HAP-1 (cell line): ENCODE measurements around the gene CCR5.
A peak's percentile ranks its signal among the peaks of the same experiment; 100 is the strongest.

Source experiments
- DNase-seq, 2 experiments: peaks; one replicate each; pipeline ENCODE4 v3.0.0-alpha.2; 2016 to 2020; ENCODE audit warnings: low spot score in 2 of 2
- H3K27me3 ChIP-seq: fragments of 250-450 bp; sonication (Bioruptor Pico); 2 replicates; pipeline ENCODE4 v1.5.1; 2020; ENCODE audit warnings: low read depth, mild to moderate bottlenecking, moderate library complexity
- H3K36me3 ChIP-seq: fragments of 250-450 bp; sonication (Bioruptor Pico); replicated peaks from 2 replicates; pipeline ENCODE4 v1.5.1; 2020; ENCODE audit warnings: mild to moderate bottlenecking
- H3K4me1 ChIP-seq: fragments of 250-450 bp; sonication (Bioruptor Pico); 2 replicates; pipeline ENCODE4 v1.5.1; 2020; ENCODE audit warnings: mild to moderate bottlenecking
- H3K4me3 ChIP-seq: fragments of 250-450 bp; sonication (Bioruptor Pico); 2 replicates; pipeline ENCODE4 v1.5.1; 2020; ENCODE audit warnings: mild to moderate bottlenecking, moderate library complexity
- H3K9me3 ChIP-seq: fragments of 250-450 bp; sonication (Bioruptor Pico); 2 replicates; pipeline ENCODE4 v1.5.1; 2020; ENCODE audit warnings: mild to moderate bottlenecking, moderate library complexity
- in situ Hi-C: fragments of 300-500 bp; cut with MboI; formaldehyde crosslinking; loops from 3 replicates; pipeline ENCODE4 v1.14.3; 2020; ENCODE audit warnings: low sequenced_read_pairs, inconsistent platforms, mixed read lengths

CCR5 gene

DNA sequence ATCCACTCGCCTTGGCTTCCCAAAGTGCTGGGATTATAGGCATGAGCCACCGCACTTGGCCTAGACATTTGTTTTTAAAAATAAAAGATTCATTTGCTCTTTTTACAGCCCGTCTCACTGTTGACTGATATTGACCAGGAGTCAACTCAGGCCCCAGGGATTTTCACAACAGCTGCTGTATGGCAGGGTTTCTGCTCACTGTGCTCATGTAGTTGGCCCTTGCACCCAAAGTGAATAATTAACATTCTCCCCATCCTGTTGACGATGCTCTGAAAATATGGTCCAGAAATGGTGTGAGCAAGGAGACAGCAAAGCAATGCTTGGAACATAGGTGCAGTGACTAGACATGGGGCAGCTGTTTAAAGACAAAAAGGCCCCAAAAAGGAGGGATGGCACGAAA lies 2.9 kb upstream of the CCR5 start:
- Histone ChIP-seq H3K27me3 (peaks cover 38% of the 10 kb centered on the region), H3K36me3 (no peaks in the 10 kb centered on the region), H3K4me3 (no peak overlapping the region), H3K4me1 (no peaks in the 10 kb centered on the region), H3K9me3 (no peaks in the 10 kb centered on the region)
- no peak for DNase-seq
- in situ Hi-C loops, result no loop called here

DNA sequence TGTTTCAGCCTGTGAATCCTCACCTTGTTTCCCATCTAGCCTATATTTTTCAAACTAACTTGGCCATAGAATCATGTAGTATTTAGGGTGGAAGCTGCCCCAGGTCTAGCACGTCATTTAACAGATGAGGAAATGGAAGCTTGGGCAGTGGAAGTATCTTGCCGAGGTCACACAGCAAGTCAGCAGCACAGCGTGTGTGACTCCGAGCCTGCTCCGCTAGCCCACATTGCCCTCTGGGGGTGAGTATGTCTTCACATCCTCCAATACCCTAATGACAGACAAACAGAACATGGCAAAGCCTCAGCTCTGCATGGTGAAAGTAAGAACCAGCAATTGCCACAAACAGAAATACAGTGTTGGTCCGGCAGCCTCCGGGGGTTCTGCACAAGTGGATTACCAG lies 2.2 kb upstream of the CCR5 start:
- Histone ChIP-seq H3K4me3 (no peak overlapping the region), H3K4me1 (no peaks in the 10 kb centered on the region), H3K36me3 (no peaks in the 10 kb centered on the region), H3K9me3 (no peaks in the 10 kb centered on the region), H3K27me3 (peaks cover 43% of the 10 kb centered on the region)
- in situ Hi-C loops, result no loop called here
- DNase-seq, result no peak

DNA sequence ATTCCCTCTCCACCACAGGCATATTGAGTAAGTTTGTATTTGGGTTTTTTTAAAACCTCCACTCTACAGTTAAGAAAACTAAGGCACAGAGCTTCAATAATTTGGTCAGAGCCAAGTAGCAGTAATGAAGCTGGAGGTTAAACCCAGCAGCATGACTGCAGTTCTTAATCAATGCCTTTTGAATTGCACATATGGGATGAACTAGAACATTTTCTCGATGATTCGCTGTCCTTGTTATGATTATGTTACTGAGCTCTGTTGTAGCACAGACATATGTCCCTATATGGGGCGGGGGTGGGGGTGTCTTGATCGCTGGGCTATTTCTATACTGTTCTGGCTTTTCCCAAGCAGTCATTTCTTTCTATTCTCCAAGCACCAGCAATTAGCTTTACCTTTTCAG lies 1.6 kb upstream of the CCR5 start:
- no peaks in the 10 kb centered on the region for H3K36me3 ChIP-seq
- in situ Hi-C loops, result no loop called here

DNA sequence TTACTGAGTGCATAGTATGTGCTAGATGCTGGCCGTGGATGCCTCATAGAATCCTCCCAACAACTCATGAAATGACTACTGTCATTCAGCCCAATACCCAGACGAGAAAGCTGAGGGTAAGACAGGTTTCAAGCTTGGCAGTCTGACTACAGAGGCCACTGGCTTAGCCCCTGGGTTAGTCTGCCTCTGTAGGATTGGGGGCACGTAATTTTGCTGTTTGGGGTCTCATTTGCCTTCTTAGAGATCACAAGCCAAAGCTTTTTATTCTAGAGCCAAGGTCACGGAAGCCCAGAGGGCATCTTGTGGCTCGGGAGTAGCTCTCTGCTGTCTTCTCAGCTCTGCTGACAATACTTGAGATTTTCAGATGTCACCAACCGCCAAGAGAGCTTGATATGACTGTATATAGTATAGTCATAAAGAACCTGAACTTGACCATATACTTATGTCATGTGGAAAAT lies 1.0 kb upstream of the CCR5 start:
- Histone ChIP-seq H3K4me1 (no peaks in the 10 kb centered on the region), H3K27me3 (peaks cover 54% of the 10 kb centered on the region), H3K4me3 (no peak overlapping the region), H3K36me3 (no peaks in the 10 kb centered on the region), H3K9me3 (no peaks in the 10 kb centered on the region)
- DNase-seq, result no peak
- in situ Hi-C loops, result no loop called here

More for the DNA sequence above, 1.6 kb upstream of the CCR5 start:
- DNase-seq, result no peak
- H3K27me3 ChIP-seq, result peaks cover 48% of the 10 kb centered on the region
- H3K4me3 ChIP-seq, result no peak overlapping the region
- H3K9me3 ChIP-seq, result no peaks in the 10 kb centered on the region
- no peaks in the 10 kb centered on the region for H3K4me1 ChIP-seq

DNA sequence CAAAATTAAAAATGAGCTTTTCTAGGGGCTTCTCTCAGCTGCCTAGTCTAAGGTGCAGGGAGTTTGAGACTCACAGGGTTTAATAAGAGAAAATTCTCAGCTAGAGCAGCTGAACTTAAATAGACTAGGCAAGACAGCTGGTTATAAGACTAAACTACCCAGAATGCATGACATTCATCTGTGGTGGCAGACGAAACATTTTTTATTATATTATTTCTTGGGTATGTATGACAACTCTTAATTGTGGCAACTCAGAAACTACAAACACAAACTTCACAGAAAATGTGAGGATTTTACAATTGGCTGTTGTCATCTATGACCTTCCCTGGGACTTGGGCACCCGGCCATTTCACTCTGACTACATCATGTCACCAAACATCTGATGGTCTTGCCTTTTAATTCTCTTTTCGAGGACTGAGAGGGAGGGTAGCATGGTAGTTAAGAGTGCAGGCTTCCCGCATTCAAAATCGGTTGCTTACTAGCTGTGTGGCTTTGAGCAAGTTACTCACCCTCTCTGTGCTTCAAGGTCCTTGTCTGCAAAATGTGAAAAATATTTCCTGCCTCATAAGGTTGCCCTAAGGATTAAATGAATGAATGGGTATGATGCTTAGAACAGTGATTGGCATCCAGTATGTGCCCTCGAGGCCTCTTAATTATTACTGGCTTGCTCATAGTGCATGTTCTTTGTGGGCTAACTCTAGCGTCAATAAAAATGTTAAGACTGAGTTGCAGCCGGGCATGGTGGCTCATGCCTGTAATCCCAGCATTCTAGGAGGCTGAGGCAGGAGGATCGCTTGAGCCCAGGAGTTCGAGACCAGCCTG lies 984 bp downstream of the CCR5 start:
- DNase-seq, result no peak
- H3K9me3 ChIP-seq, result no peaks in the 10 kb centered on the region
- H3K27me3 ChIP-seq, result peaks cover 63% of the 10 kb centered on the region
- no peaks in the 10 kb centered on the region for H3K36me3 ChIP-seq
- no peaks in the 10 kb centered on the region for H3K4me1 ChIP-seq
- in situ Hi-C loops, result no loop called here
- H3K4me3 ChIP-seq, result no peak overlapping the region

DNA sequence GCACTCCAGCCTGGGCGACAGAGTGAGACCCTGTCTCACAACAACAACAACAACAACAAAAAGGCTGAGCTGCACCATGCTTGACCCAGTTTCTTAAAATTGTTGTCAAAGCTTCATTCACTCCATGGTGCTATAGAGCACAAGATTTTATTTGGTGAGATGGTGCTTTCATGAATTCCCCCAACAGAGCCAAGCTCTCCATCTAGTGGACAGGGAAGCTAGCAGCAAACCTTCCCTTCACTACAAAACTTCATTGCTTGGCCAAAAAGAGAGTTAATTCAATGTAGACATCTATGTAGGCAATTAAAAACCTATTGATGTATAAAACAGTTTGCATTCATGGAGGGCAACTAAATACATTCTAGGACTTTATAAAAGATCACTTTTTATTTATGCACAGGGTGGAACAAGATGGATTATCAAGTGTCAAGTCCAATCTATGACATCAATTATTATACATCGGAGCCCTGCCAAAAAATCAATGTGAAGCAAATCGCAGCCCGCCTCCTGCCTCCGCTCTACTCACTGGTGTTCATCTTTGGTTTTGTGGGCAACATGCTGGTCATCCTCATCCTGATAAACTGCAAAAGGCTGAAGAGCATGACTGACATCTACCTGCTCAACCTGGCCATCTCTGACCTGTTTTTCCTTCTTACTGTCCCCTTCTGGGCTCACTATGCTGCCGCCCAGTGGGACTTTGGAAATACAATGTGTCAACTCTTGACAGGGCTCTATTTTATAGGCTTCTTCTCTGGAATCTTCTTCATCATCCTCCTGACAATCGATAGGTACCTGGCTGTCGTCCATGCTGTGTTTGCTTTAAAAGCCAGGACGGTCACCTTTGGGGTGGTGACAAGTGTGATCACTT lies 2.0 kb downstream of the CCR5 start:
- peaks cover 64% of the 10 kb centered on the region for H3K27me3 ChIP-seq
- H3K36me3 ChIP-seq, result no peaks in the 10 kb centered on the region
- H3K9me3 ChIP-seq, result no peaks in the 10 kb centered on the region
- in situ Hi-C loops, result no loop called here
- no peak for DNase-seq
- no peaks in the 10 kb centered on the region for H3K4me1 ChIP-seq
- H3K4me3 ChIP-seq, result no peak overlapping the region

DNA sequence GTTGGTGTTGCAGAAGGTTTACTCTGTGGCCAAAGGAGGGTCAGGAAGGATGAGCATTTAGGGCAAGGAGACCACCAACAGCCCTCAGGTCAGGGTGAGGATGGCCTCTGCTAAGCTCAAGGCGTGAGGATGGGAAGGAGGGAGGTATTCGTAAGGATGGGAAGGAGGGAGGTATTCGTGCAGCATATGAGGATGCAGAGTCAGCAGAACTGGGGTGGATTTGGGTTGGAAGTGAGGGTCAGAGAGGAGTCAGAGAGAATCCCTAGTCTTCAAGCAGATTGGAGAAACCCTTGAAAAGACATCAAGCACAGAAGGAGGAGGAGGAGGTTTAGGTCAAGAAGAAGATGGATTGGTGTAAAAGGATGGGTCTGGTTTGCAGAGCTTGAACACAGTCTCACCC lies 4.0 kb downstream of the CCR5 start:
- H3K9me3 ChIP-seq, result no peaks in the 10 kb centered on the region
- no peaks in the 10 kb centered on the region; the same call in 1 of the 2 replicates for H3K4me1 ChIP-seq
- DNase-seq, result no peak
- peaks cover 47% of the 10 kb centered on the region for H3K27me3 ChIP-seq
- no peak overlapping the region for H3K4me3 ChIP-seq
- H3K36me3 ChIP-seq, result no peaks in the 10 kb centered on the region
- in situ Hi-C loops, result no loop called here

DNA sequence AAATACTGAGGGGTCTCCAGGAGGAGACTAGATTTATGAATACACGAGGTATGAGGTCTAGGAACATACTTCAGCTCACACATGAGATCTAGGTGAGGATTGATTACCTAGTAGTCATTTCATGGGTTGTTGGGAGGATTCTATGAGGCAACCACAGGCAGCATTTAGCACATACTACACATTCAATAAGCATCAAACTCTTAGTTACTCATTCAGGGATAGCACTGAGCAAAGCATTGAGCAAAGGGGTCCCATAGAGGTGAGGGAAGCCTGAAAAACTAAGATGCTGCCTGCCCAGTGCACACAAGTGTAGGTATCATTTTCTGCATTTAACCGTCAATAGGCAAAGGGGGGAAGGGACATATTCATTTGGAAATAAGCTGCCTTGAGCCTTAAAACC lies 4.5 kb downstream of the CCR5 start:
- DNase-seq, result no peak
- H3K4me3 ChIP-seq, result no peak overlapping the region
- no peaks in the 10 kb centered on the region for H3K9me3 ChIP-seq
- no peaks in the 10 kb centered on the region; the same call in 1 of the 2 replicates for H3K4me1 ChIP-seq
- no peaks in the 10 kb centered on the region for H3K36me3 ChIP-seq
- in situ Hi-C loops, result no loop called here
- H3K27me3 ChIP-seq, result peaks cover 44% of the 10 kb centered on the region

DNA sequence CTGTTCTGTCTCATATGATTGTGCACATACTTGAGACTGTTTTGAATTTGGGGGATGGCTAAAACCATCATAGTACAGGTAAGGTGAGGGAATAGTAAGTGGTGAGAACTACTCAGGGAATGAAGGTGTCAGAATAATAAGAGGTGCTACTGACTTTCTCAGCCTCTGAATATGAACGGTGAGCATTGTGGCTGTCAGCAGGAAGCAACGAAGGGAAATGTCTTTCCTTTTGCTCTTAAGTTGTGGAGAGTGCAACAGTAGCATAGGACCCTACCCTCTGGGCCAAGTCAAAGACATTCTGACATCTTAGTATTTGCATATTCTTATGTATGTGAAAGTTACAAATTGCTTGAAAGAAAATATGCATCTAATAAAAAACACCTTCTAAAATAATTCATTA lies 5.1 kb downstream of the CCR5 start:
- Histone ChIP-seq H3K27me3 (peaks cover 39% of the 10 kb centered on the region), H3K9me3 (no peaks in the 10 kb centered on the region), H3K4me1 (no peaks in the 10 kb centered on the region; the same call in 1 of the 2 replicates), H3K4me3 (no peak overlapping the region), H3K36me3 (no peaks in the 10 kb centered on the region)
- no peak for DNase-seq
- in situ Hi-C loops, result no loop called here

DNA sequence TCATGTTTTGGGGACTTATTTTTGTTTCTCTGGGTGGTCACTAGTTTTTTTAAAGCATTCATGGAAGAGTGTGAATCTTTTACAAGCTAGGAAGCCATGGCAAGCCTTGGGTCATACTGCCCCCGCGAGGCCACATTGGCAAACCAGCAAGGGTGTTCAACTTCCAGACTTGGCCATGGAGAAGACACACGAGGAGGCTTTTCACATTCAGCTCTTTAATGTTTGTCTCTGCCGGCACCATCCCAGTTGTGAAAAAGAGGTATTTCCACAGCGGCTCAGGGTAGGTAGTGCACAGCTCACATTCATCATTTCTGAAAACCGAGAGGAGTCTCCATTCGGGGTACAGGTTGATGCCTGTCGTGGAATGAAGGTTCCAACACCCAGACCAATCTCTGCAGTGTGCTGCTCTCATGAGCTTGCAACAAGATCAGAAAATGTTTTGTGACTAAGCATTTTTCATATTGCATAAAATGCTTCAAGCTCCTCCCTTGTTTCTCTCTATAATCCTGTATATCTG lies 7.7 kb downstream of the CCR5 start:
- in situ Hi-C loops, result no loop called here
- Histone ChIP-seq H3K4me1 (no peaks in the 10 kb centered on the region; the same call in 1 of the 2 replicates), H3K4me3 (no peak overlapping the region), H3K36me3 (no peaks in the 10 kb centered on the region), H3K27me3 (peaks cover 27% of the 10 kb centered on the region), H3K9me3 (no peaks in the 10 kb centered on the region)
- DNase-seq, result peak; percentile 28 to 74

DNA sequence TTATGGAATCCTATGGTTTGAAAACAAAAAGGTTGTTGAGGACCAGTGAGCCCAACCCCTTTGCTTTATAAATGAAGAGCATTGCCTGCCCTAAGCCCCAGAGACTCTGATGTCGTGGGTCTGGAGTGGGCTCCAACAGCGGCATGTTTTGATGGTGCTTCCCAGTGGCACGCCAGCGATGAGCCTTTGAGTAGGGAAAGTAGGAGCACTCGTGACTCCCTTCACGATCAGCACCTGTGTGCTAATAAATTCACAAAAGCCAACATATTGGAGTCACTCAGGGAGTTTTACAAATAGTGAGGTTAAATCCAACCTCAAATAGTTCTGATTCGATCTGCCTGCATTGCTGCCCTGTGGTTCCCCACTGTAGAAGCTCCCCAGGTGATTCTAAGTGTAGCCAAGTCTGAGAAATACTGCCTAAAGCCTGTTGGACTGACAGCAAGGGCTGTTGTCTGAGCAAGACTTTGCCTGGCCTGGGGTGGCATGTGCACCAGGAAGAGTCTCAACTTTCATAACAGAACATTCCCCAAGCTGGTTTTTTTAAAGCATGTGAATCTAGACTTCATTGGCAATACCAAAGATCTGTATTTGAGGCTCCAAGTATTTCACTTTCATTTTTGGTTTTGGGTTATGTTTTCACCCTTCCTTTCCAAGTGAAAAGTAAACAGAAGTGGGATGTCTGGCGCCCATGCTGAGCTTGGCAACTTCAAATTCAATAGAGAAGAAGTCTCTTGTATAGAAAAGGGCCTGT lies 9.9 kb downstream of the CCR5 start:
- Histone ChIP-seq H3K4me1 (no peaks in the 10 kb centered on the region; the same call in 1 of the 2 replicates), H3K27me3 (peaks cover 11% of the 10 kb centered on the region), H3K4me3 (no peak overlapping the region), H3K9me3 (no peaks in the 10 kb centered on the region), H3K36me3 (no peaks in the 10 kb centered on the region)
- in situ Hi-C loops, result no loop called here
- no peak for DNase-seq

DNA sequence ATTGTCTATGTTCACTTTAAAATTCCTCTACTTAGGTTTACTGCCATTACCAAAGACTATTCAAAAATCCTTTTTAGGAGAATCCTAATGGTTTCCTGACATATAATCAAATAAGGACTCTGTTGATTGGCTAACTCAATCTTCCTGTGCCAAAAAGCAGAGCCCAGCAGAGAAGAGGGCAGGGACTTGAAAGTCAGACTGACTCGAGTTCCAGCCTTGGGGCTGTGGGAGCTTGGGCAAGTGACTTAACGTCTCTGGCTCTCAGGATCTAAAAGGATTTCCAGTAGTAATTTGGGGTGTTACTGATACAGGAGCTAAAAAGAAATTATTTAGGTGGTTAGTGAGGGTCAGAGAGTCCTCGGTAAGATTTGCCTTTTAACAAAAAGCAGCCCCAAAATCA lies 10.9 kb downstream of the CCR5 start:
- DNase-seq, result no peak
- peaks cover 7% of the 10 kb centered on the region; the same call in 1 of the 2 replicates for H3K27me3 ChIP-seq
- H3K36me3 ChIP-seq, result no peaks in the 10 kb centered on the region
- H3K9me3 ChIP-seq, result no peaks in the 10 kb centered on the region
- no peak overlapping the region for H3K4me3 ChIP-seq
- in situ Hi-C loops, result no loop called here
- no peaks in the 10 kb centered on the region; the same call in 1 of the 2 replicates for H3K4me1 ChIP-seq

DNA sequence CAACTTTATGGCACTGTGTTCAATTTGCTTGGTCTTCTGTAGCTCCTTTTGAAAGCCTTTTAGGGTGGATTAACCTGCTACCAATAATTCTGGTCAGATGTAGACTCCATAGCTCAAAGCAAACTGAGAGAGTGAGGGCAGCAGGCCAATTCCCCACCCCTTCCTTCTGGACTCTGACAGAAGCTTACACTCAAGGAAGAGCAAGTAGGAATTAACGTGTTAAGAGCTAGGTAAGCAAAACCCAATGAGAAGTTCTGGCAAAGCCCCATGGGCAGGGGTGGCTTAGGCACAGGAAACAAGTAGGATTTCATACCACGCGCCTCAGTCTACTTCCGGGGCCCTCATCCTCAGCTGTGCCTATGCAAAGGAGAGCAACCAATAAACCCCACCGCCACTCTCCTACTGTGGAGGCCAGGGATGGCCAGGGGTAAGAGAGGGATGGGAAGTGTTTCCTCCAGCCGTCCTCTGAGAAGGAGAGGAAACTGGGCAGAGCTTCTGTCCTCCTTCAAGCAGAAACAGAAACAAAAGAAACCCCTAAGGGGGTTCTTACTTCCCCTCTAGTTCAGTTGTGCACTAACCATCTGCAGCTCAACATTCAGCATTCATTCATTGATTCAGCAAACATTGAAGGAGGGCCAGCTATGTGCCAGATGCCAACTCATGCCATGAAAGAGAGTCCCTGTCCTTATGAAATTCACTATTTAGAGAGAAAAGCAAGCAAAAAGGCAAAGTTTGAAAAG lies 12.6 kb downstream of the CCR5 start:
- in situ Hi-C loops, result no loop called here
- Histone ChIP-seq H3K9me3 (no peaks in the 10 kb centered on the region), H3K4me1 (no peaks in the 10 kb centered on the region; the same call in 1 of the 2 replicates), H3K4me3 (no peak overlapping the region), H3K27me3 (peaks cover 5% of the 10 kb centered on the region; the same call in 1 of the 2 replicates), H3K36me3 (no peaks in the 10 kb centered on the region)
- no peak for DNase-seq
